ENCODE measurements around the gene RBM39.

GRCh38 chr20:35664466-35665206, 77.4 kb downstream of the RBM39 start, which contains the start of the genes CPNE1 and RBM12:
- TF ChIP-seq CTCF (conservative IDR thresholded peaks at IDR 0.05; ENCODE audit: low read depth in 2 of 2), result no peak
- no peak for TF ChIP-seq EZH2 (IDR thresholded peaks at IDR 0.05; ENCODE audit: low read depth, unreplicated experiment)
- TF ChIP-seq POLR2AphosphoS5 (IDR thresholded peaks at IDR 0.05; ENCODE audit: low read depth), result peak; percentile 99
- TF ChIP-seq EZH2phosphoT487 (IDR thresholded peaks at IDR 0.05; ENCODE audit: unreplicated experiment), result no peak
- TF ChIP-seq ZNF331 (CRISPR knock-in tag; IDR thresholded peaks at IDR 0.05; ENCODE audit: low read depth), result no peak
- TF ChIP-seq ETS1 (IDR thresholded peaks at IDR 0.05), result peak; percentile 59
- TF ChIP-seq JUNB (IDR thresholded peaks at IDR 0.05; ENCODE audit: unreplicated experiment), result no peak
- peak; percentile 25 for TF ChIP-seq REST (IDR thresholded peaks at IDR 0.05; ENCODE audit: unreplicated experiment)
- TF ChIP-seq ZNF462 (CRISPR knock-in tag; IDR thresholded peaks at IDR 0.05), result no peak
- TF ChIP-seq CREB1 (CRISPR knock-in tag; IDR thresholded peaks at IDR 0.05; ENCODE audit: low read depth), result peak; percentile 89
- TF ChIP-seq ZNF114 (CRISPR knock-in tag; IDR thresholded peaks at IDR 0.05), result no peak
- TF ChIP-seq NANOG (IDR thresholded peaks at IDR 0.05; ENCODE audit: borderline replicate concordance), result no peak

All from GM23338 (cell line).